ENCODE data around the gene MDFIC.

GRCh38 chr7:114972567-114972966 lies 50.7 kb downstream of the MDFIC start:
- TF ChIP-seq CTCF (IDR thresholded peaks at IDR 0.05) (no peak), NFIC (IDR thresholded peaks at IDR 0.05; ENCODE audit: borderline replicate concordance) (no peak), EP300 (IDR thresholded peaks at IDR 0.05; ENCODE audit: borderline replicate concordance in 1 of 2, low read depth in 1 of 2, low read length in 1 of 2) (no peak), REST (IDR thresholded peaks at IDR 0.05; ENCODE audit: low read depth, low read length) (no peak), RAD21 (IDR thresholded peaks at IDR 0.05; ENCODE audit: low read length) (no peak), RCOR1 (IDR thresholded peaks at IDR 0.05; ENCODE audit: low read length) (no peak), ZBTB33 (IDR thresholded peaks at IDR 0.05; ENCODE audit: borderline replicate concordance, low read depth) (no peak), USF1 (IDR thresholded peaks at IDR 0.05; ENCODE audit: borderline replicate concordance, low read depth) (no peak), RFX5 (IDR thresholded peaks at IDR 0.05; ENCODE audit: low read length) (no peak)
- TF ChIP-seq, protein P1, sequence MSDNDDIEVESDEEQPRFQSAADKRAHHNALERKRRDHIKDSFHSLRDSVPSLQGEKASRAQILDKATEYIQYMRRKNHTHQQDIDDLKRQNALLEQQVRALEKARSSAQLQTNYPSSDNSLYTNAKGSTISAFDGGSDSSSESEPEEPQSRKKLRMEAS (IDR thresholded peaks at IDR 0.05; ENCODE audit: low read depth) = no peak
